ENCODE data around the gene DGUOK. TPM values are rescaled to one million over a fixed set of nuclear protein-coding genes. Genes with fewer than 3 reads are reported as not detected.

DGUOK gene
- total and polyA plus RNA-seq, 2 of the 4 experiments (the other 2 are of a cell fraction) = 66.3 to 111 TPM

GRCh38 chr2:73972846-73973245 lies 46.2 kb downstream of the DGUOK start:
- Histone ChIP-seq H2AFZ (replicated peaks; ENCODE audit: low read length, poor library complexity) (no peak overlapping the region), H3K27ac (ENCODE audit: insufficient read depth, low read length) (no peak overlapping the region), H3K9me3 (ENCODE audit: control insufficient read depth, insufficient read depth, low read length) (no peaks in the 10 kb centered on the region), H4K5ac (ENCODE audit: low read depth, low read length) (no peak overlapping the region), H3K9me1 (ENCODE audit: insufficient read depth, low read length) (peaks cover 4% of the 10 kb centered on the region; the same call in 1 of the 2 replicates), H3K36me3 (ENCODE audit: control insufficient read depth, insufficient read depth, low read length) (no peaks in the 10 kb centered on the region), H3K14ac (replicated peaks; ENCODE audit: low read depth, low read length) (no peak overlapping the region), H2BK20ac (ENCODE audit: low read depth, low read length) (no peak overlapping the region), H2AK9ac (replicated peaks; ENCODE audit: low read depth, low read length, poor library complexity) (no peak overlapping the region), H3K27me3 (ENCODE audit: control insufficient read depth, insufficient read depth, low read length) (no peaks in the 10 kb centered on the region; the same call in none of the 2 replicates), H3K4ac (ENCODE audit: low read depth, low read length) (no peak overlapping the region), H3K4me2 (ENCODE audit: low read depth, low read length) (no peak overlapping the region), H3K23ac (ENCODE audit: low read depth, low read length) (no peak overlapping the region), H4K20me1 (ENCODE audit: insufficient read depth, low read length) (no peaks in the 10 kb centered on the region), H4K91ac (ENCODE audit: insufficient read depth, low read depth, low read length) (no peak overlapping the region), H3K56ac (ENCODE audit: extremely low read depth, insufficient read depth, low read length) (no peak overlapping the region), H2BK15ac (ENCODE audit: low read depth, low read length) (no peak overlapping the region), H2AK5ac (ENCODE audit: low read depth, low read length) (no peak overlapping the region), H3K4me3 (ENCODE audit: insufficient read depth, low read depth, low read length) (no peak overlapping the region), H3K79me1 (ENCODE audit: low read depth in 1 of 2, low read length in 2 of 2) (no peaks in the 10 kb centered on the region), H3K9ac (ENCODE audit: low read depth, low read length) (no peak overlapping the region), H2BK5ac (ENCODE audit: low read depth, low read length, poor library complexity, severe bottlenecking) (no peak overlapping the region), H4K8ac (ENCODE audit: low read depth in 2 of 2, low read length in 2 of 2) (no peak overlapping the region), H3K18ac (ENCODE audit: low read depth, low read length) (no peak overlapping the region), H3K4me1 (ENCODE audit: control insufficient read depth, insufficient read depth, low read length) (peaks cover 4% of the 10 kb centered on the region; the same call in 1 of the 2 replicates), H2BK120ac (ENCODE audit: low read depth, low read length) (no peak overlapping the region)
- no peak for TF ChIP-seq MXI1 (IDR thresholded peaks at IDR 0.05; ENCODE audit: borderline replicate concordance, low read depth, low read length)
- no peak for TF ChIP-seq NFE2L2 (IDR thresholded peaks at IDR 0.05; ENCODE audit: low read depth, low read length)
- TF ChIP-seq MAFK (IDR thresholded peaks at IDR 0.05; ENCODE audit: low read depth, low read length) = no peak
- no peak for TF ChIP-seq POLR2A (IDR thresholded peaks at IDR 0.05; ENCODE audit: low read depth, low read length)
- TF ChIP-seq CEBPB (IDR thresholded peaks at IDR 0.05; ENCODE audit: low read depth, low read length) = no peak
- in situ Hi-C loops (cut with MboI; ENCODE audit: low sequenced_read_pairs) (no loop called here), intact Hi-C loops (cut with micrococcal nuclease) (no loop called here), dilution Hi-C loops (cut with HindIII; ENCODE audit: low sequenced_read_pairs, unreplicated experiment) (no loop called here)
- ChIA-PET POLR2A (ENCODE audit: unreplicated experiment) (no interaction called here), CTCF (no interaction called here)
- ATAC-seq (ENCODE audit: low read depth) (no peak), DNase-seq (no peak)
- WGBS, 2 experiments (ENCODE audit: extremely low coverage in 2 of 2, insufficient read length in 1 of 2) = 100% methylated on average over 1 of the region's 3 CpGs; no CpG with 5 or more reads in 1 of the 2 experiments
- no TSS peak for BruUV-seq (replicated peaks)

Data from IMR-90 (cell line).